Measurements from ENCODE around the gene MSI2.

GRCh38 chr17:57565176-57565575 is 308.9 kb downstream of the MSI2 start:
- TF ChIP-seq CTCF (conservative IDR thresholded peaks at IDR 0.05; ENCODE audit: low read length) (no peak), EZH2phosphoT487 (IDR thresholded peaks at IDR 0.05; ENCODE audit: borderline replicate concordance, low read depth, low read length) (no peak)
